Kidney capillary endothelial cell (primary cell): Measurements from ENCODE around the gene TAS2R30.

Source experiments
- DNase-seq: peaks from one replicate; pipeline ENCODE4 v3.0.0-alpha.2; 2018; ENCODE audit warnings: low spot score

TAS2R30 gene, protein sequence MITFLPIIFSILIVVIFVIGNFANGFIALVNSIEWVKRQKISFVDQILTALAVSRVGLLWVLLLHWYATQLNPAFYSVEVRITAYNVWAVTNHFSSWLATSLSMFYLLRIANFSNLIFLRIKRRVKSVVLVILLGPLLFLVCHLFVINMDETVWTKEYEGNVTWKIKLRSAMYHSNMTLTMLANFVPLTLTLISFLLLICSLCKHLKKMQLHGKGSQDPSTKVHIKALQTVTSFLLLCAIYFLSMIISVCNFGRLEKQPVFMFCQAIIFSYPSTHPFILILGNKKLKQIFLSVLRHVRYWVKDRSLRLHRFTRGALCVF

DNA sequence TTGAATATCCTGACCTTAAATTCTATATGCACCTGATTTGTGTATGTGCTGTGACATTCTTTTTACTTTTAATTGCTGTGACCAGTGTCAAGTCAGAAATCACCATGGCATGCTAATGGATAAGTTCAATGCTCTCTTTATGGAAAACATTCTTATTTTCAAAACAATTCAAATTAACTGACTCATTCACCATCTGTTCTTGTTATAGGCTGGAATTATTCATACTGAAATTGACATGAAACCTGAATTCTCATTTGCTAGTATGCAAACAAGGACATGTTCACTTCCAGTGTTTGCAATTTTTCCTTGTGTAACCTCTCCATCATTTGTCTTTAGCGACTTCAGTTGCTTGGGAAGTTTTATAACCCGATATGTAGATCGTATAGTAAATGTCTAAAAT is at the start of gene TAS2R30:
TSS of gene TAS2R30 (minus strand) at position 340 of the 400 bp plus-strand sequence. CDS start 400 bp downstream, outside the sequence.
- no peak for DNase-seq

DNA sequence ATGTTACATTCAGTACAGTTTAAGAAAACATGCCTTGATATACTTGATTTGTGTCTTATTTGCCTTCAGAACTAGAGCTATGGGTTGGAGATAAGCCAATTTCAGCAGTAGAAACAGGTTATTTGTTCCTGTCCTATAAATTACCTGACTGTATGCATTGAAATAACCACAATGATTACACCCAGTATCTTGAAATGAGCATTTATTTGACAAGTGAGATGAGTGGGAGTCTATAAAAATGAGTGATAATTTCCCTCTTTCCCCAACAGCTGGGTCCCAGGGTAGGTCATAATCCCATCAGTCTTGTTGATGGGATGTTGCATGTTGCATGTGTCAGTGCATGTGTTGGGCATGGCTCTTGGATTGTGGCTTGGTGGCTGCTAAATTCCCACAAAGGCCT is 48.6 kb upstream of the TAS2R30 start:
- DNase-seq = no peak

DNA sequence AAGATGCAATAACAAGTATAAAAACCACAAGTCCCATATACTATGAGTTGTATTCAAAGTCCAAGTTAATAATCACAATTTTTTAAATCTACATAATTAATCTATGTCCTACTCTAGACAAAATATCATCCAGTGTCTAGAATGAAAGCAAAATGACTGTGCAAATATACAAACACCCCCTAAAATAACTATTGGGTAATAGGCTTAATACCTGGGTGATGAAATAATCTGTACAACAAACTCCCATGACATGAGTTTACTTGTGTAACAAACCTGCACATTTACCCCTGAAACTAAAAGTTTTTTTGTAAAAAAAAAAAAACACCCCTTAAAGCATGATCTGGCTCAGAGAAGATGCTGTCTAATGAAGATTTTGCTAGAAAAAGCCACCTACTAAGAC is 48.1 kb upstream of the TAS2R30 start:
- DNase-seq = no peak

DNA sequence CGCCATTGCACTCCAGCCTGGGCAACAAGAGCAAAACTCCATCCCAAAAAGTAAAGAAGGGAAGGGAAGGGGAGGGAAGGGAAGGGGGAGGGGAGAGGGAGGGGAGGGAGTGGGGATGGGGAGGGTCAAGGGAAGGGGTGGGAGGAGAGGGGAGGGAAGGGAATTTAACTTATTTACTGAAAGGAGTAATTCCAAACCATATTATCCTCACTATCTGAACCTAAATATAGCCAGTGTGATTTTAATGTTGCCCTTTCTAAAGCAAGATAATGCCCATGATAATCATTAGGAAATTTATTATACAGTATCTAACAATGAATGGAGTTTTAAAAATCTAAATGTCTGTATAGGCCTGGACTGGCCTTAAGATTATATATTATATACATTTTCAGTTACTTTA is 43.8 kb upstream of the TAS2R30 start:
- DNase-seq = no peak

DNA sequence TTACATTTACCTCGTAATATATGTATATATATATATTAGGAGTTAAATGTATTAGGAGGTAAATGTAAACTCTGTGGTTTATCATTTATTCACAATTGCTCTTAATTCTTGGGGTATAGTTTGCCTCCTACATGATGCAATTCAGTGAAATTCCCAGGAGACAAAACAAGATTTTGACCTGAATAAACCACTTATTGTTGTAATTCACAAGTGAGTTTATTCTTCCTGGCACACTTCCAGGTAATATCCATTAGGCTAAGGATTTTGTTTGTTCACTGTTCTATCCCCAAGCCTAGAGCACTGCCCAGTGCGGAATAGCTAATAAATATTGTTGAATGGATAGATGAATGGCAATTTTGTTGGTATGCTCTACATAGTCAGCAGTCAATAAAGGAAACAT is 39.6 kb upstream of the TAS2R30 start:
- no peak for DNase-seq

DNA sequence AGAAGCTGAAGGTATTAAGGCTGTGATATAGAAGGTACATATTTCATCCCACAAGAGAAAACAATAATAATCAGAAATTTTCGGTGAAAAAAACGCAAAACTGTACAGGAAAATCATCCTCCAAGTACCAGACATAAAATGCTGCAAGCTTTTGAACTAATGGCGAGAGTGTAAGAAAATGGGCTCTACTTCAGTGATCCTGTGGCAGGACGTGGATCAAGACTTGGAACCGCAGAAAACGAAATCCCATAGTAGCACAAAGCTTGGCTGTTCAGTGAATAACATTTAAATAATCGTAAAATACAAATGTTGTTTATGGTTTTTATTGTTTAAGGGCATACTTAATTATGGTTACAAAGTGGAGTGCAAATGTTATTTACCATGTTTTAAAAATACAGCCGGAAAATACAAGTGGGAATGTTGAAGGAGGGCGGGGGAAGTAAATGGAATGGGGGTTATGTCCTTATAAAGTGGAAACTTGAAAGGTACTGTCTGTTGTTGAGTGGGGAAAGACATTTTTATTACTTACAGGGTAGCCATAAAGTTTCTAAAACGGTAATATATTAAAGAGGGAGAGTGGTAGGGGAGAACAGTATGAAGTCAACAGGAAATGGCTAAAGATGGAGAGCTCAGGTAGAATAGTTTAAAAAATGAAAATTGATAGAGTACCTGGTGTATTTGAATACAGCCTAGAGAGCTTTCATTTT is 37.7 kb upstream of the TAS2R30 start:
- peak; percentile 48 for DNase-seq

DNA sequence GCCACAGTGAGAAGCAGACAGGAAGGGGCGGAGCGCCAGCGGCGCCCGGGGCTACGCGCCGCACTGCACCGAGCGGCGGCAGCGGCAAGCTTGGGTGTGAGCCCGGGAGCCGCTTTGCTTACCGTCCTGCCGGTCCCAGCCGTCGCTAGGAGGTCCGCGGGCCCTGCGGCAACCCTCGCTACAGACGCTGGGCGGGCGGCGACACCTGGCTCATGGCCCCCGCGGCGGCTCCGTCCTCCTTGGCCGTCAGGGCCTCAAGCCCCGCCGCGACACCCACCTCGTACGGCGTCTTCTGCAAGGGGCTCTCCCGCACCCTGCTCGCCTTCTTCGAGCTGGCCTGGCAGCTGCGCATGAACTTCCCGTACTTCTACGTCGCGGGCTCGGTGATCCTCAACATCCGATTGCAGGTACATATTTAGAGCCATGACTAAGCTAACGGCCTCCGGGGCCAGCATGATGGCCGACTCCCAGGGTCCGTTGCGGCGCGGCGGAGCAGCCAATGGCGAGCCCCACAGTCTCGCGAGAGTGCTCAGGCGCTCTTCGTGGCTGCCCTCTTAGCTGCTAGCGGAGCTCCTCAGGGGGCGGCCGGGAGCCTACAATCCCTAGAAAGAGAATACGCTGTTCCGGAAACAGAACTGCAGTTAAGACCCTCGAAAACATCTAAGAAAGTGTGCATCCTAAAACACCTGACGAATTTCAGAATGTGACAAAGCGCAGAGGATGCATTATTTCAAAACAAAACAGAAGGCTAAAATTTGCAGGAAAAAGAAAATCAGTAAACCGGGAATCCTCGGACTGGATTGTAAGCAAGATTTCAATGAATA is 36.9 kb upstream of the TAS2R30 start, which contains the start of gene SMIM10L1:
TSS of gene SMIM10L1 (plus strand) at position 50 of the 824 bp plus-strand sequence. CDS start at position 213, 163 bp downstream.
- DNase-seq = peak; percentile 90

DNA sequence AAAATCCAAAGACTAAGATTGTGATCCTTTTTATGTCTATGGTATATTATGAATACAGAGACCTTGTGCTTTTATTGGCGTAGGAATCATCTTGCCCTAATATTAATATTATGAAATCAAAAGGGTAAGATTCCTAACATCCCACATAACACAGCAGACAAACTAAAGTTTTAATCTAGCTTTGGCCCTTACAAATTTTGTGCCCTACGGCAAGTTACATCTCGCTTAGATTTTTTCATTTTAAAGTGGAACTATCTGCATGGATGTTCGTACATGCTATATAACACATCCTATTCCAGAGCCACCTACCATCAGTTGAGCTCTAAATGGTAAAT is 36.3 kb upstream of the TAS2R30 start:
- DNase-seq = no peak

DNA sequence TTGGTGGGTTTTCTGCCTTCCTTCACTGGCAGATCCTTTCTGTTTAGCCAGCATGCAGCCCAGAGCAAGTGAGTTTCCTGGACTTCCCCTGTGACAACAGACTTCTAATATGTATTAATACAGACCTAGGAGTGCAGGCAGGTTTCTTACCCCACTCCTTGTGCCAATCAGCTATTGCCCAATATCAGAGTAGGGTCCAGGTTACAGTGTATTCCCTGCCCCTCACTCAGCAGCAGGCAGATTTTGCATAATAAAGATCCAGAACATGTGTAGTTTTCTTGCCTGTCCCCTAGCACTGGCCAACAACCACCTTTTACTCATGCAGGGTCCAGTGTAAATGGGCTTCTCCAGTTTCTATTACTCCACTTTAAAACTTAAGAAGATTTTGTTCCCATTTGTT is 31.9 kb upstream of the TAS2R30 start:
- no peak for DNase-seq

DNA sequence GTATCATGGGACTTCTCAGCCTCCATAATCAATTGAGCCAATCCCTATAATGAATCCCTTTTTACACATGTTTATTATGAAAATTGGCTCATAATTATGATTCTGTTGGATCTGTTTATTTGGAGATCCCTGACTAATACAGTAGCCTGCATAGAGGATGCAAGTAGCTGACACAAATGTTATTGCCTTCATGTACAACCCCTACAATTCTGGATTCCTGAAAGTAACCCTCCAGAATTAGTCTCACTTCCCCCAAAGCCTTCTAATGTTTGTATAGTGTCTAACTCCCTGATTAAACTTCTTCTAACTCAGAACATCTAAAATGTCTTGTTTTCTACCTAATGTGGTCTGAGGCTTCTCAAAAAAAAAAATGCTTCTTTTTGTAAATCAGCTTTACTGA is 29.9 kb upstream of the TAS2R30 start:
- DNase-seq = no peak

DNA sequence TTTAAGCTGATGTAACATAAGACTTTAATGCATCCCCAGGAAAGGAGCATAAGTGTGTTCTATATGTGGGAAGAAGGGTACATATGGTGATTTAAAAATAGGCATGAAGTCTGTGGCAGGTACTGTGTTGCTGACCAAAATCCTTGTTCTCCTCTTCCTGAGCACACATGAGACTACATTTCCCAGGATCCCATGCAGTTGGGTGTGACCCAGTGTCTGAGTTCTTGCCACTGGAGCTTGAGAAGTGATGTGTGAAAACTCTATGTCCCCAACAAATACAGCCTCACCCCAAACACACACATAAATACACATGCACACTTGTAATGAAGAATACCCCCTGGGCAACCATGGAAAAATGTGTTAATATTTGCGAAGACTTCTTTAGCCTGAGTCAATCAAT is 28.1 kb upstream of the TAS2R30 start:
- DNase-seq = no peak

DNA sequence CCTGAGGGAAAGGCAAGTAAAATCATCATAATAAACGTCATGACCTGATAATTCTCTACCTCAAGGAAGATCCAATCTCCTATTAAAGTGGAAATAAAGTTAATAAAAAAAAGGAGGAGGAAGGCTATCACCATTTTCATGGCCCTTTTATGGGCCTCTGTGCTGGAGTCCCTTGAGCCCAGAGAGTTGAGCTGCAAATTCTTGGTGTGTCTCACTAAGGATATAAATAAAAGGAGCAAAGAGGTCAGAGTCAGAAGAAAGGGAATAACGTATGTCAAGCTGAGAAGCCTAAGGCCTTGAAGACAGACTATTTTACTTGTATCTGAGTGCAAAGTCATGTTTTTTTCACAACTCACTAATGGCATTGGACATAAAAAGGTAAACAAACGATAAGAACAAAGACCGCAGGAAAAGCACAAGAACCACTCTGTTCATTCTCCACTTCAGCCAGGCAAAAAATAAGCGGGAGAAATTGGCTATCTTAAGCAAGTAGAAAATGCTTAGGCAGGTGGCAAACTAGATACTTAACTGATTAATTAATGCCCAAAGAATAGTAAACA is 24.5 kb upstream of the TAS2R30 start:
- no peak for DNase-seq

DNA sequence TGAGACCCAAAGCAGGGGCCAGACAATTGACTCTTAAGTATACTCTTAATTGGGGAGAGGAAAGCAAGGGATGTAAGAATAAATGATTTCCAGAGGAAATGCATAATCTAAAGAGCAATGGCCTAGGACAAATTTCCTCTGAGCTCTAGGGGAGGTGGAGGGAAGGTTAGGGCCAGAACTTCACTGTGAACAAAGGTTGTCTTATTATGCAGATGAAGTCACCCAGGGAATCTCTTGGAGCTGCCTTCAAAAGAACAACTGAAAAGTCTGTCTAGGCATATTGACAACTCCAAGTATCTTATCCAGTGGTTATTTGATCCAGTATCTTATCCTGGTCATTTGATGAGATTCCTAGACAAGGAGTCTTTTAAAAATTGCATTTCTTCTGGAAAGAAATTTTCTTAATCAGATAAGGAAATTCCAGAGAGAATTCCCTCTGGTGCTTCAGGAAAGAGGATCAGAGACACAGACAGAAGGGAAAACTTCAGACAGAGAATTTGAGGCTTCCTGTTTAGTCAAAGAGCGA is 20.0 kb upstream of the TAS2R30 start:
- no peak for DNase-seq

DNA sequence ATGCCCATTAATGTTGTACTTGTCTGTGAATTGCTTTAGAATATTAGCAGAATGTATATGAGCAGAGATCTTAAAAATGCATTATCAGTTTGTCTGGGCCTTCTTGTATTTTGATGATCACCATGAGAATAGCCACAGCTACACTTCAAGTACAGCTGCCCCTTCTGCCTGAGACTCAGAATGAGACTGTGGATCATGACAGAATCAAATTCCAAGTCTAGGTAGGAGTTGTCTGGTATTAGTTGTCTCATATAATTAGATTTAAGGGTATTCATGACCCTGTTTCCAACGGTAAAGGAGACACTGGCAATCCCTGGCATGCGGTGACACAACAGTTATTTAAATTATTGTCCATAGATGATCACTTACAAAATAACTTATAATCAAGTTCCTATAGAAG is 18.3 kb upstream of the TAS2R30 start:
- DNase-seq = no peak

DNA sequence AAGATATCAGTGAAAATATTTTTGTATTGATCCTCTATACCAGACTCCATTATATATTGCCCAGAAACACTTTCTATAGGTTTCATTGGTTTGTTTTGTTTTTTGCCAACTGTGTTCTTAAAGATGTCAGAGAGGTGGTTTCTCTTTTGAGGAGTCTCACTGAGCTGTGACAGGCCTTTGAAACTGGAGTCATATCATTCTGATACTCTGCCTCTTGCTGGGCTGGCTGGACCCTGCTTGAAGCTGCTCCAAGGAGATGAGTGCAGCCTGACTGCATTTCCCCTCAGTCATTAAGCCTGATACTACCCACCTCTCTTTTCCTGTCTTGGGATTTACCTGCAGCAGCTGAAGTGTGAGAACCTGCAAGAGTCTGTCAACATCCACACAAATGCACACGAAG is 16.4 kb upstream of the TAS2R30 start:
- DNase-seq = no peak

DNA sequence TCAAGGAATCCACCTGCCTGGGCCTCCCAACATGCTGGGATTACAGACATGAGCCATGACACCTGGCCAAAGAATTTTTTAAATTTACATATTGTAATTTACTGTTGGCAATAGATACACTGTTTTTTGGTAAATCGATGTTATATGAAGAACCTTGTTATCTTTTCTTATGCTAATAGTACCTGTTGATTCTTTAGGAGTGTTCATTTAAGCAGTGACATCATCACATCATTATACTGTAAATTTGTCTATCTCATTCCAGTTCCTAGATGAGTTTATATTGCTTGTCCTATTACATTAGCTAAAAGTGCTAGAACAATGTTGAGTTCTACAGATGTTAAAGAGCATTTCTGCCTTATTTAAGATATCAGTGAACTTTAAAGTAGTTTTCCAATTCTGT is 13.0 kb upstream of the TAS2R30 start:
- no peak for DNase-seq

DNA sequence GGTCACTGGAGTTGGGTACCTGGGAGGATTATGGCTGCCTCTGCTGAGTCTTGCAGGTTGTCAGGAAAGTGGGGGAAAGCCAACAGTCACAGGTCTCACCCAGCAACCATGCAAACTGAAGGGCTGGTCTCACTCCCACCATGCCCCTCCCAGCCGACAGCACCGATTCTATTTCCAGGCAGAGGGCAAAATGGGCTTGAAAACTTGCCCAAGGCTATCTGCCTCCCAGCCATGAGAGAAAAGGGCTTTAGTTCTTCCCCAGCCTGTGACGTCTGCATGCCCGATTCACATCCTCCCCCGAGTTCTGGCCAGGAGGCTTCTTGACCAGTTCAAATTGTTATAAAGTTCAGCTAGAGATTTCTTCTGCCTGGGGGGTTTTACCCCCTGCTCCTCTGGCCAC is 9.9 kb upstream of the TAS2R30 start:
- no peak for DNase-seq

DNA sequence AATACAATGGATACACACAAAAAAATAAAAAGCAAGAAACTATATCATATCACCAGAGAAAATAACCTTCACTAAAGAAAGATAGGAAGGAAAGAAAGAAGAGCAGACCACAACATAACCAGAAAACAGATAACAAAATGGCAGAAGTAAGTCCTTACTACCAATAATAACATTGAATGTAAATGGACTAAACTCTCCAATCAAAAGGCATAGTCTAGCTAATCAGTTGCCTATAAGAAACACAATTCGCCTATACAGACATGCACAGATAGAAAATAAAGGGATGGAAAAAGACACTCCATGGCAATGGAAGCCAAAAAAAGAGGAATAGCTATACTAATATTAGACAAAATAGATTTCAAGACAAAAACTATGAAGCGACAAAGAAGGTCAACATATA is 8.9 kb upstream of the TAS2R30 start:
- no peak for DNase-seq

DNA sequence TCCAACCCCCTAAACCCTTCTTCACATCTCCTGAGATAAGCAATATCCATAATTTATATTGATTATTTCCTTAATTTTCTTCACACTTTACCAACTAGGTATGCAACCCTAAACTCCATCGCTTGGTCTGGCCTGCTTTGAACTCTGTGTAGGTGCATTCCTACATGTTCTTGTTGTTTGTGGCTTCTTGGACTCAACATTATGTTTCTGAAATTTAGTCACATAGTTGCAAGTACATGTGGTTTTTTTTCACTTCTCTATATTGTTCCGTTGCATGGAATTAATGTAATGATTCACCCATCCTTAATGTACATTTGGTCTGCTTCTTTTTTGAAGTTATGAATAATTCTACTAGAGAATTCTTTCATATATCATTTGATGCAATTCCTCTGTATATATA is 1.6 kb upstream of the TAS2R30 start:
- no peak for DNase-seq

DNA sequence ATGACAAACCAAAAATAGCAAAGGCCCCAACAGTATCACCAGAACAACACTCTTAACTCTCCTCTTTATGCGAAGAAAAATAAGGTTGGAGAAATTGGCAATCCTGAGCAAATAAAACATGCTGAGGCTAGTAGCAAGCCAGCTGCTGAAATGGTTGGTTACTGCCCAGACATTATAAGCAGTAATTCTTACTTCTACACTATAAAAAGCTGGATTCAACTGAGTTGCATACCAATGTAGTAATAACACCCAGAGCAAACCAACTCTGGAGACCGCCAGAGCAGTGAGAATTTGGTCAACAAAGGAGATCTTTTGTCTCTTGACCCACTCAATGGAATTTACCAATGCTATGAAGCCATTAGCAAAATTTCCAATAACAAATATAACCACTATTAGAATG is 628 bp downstream of the TAS2R30 start:
- no peak for DNase-seq

DNA sequence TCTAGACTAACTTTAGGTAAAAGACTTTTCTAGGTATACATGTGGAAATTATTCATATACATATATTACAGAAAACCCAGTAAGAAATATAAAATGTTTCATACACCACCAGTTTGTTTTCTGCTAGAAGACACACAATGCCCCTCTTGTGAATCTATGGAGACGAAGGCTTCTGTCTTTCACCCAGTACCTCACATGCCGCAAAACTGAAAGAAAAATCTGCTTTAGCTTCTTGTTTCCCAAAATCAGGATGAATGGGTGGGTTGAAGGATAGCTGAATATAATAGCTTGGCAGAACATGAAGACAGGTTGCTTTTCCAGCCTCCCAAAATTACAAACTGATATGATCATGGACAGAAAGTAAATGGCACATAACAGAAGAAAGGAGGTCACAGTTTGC is 1.3 kb downstream of the TAS2R30 start:
- no peak for DNase-seq

DNA sequence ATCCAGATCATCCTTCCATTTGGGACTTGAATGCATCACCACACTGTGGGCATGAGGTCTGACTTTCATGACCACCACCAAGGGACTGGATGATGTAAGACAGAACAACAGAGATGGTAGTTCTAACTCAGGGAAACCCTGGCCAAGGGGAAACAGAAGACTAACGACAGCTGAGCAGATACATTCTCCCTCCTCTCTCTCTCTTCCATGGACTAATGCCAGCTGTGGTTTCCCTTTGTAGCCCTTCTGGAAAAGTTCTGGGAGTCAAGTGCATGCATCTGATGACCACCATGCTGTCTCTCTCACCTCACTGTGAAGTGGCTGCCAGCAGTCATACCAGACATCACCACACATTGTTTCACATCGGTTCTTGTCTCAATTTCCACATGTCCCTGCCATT is 3.4 kb downstream of the TAS2R30 start:
- no peak for DNase-seq
